B cell (primary cell): ENCODE measurements around the gene SHC3.

Experiments used
- EZH2 ChIP-seq: IDR thresholded peaks from 2 replicates; pipeline ENCODE4 v1.6.1; 2012; ENCODE audit warnings: borderline replicate concordance, low read depth, mild to moderate bottlenecking, moderate library complexity, low read length; ENCODE audit not compliant: insufficient read depth, poor library complexity, severe bottlenecking
- TF ChIP-seq, protein P1 (sequence below): fragments of 200-600 bp; IDR thresholded peaks from one replicate; pipeline ENCODE4 v1.8.0; 2022; ENCODE audit warnings: antibody characterized with exemption, mild to moderate bottlenecking

DNA sequence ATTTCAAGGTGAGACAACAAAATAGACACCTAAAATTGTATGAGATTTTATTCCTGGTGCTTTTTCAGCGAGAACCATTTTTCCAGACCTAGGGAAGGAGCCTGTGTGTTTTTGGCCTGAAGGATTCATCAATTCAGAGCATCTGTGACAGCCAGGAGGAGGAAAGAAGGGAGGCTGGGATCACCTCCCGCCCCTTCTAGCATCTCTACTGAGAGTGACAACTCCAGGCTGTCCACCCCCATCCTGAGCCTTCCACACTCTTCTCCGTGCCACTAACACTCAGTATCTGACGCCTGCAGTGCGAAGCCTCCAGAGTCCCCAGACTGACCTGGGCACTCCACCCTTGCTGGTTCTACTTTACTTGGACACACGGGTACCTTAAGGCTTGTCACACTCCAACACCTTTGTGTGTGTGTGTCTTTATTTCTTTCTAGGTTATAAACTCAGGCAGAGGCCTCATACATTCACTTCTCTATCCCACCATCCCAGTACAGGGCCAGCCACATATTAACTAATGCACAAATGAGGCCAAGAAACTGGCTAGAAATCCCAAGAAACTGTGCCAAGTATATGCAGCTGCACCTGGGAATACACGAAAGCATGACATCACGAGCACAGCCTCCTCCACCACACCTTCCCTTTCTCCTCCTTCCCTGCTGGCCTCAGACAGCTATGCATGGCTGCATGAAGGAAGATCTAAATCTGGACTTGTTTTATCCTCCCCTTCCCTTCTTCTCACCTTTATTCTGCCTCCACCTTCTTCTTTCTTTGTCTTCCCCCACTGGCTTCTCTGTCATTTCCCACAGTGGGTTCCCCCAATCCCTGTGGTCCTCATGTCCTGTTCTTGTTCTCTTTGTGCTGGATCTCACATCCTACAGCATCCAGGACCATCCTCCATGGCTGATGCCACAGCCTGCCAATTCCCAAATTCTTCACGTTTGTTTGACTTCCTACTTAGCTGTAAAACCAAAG lies 171.3 kb downstream of the SHC3 start:
- TF ChIP-seq, protein P1, sequence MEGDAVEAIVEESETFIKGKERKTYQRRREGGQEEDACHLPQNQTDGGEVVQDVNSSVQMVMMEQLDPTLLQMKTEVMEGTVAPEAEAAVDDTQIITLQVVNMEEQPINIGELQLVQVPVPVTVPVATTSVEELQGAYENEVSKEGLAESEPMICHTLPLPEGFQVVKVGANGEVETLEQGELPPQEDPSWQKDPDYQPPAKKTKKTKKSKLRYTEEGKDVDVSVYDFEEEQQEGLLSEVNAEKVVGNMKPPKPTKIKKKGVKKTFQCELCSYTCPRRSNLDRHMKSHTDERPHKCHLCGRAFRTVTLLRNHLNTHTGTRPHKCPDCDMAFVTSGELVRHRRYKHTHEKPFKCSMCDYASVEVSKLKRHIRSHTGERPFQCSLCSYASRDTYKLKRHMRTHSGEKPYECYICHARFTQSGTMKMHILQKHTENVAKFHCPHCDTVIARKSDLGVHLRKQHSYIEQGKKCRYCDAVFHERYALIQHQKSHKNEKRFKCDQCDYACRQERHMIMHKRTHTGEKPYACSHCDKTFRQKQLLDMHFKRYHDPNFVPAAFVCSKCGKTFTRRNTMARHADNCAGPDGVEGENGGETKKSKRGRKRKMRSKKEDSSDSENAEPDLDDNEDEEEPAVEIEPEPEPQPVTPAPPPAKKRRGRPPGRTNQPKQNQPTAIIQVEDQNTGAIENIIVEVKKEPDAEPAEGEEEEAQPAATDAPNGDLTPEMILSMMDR = no peak
- TF ChIP-seq EZH2 = no peak
